GM12874 (cell line): ENCODE measurements around the gene GABBR2.

Experiments used
- TF ChIP-seq, protein P1 (sequence below): IDR thresholded peaks from 2 replicates; pipeline ENCODE4 v1.5.1; 2011; ENCODE audit warnings: low read depth, mild to moderate bottlenecking, control low read depth, low read length, moderate library complexity; ENCODE audit not compliant: insufficient read depth

Gene GABBR2

DNA sequence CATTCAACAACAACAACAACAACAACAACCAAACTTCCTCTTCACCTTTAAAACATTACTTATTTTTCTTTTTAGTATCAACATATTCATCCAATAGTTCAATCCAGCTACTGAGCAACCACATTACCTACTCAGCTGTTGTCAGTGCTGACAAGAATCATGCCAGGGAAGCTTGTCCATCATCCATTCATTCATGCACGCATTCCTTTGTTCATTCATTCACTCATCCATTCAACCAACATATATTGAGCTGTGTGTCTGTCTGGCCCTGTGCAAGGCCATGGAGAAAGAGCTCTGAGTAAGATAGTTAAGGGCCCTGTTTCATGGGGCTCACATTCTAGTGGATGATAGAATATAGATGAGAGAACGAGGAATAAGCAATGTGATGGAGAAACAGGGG, 373.1 kb downstream of the GABBR2 start:
- TF ChIP-seq, protein P1, sequence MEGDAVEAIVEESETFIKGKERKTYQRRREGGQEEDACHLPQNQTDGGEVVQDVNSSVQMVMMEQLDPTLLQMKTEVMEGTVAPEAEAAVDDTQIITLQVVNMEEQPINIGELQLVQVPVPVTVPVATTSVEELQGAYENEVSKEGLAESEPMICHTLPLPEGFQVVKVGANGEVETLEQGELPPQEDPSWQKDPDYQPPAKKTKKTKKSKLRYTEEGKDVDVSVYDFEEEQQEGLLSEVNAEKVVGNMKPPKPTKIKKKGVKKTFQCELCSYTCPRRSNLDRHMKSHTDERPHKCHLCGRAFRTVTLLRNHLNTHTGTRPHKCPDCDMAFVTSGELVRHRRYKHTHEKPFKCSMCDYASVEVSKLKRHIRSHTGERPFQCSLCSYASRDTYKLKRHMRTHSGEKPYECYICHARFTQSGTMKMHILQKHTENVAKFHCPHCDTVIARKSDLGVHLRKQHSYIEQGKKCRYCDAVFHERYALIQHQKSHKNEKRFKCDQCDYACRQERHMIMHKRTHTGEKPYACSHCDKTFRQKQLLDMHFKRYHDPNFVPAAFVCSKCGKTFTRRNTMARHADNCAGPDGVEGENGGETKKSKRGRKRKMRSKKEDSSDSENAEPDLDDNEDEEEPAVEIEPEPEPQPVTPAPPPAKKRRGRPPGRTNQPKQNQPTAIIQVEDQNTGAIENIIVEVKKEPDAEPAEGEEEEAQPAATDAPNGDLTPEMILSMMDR, result no peak

DNA sequence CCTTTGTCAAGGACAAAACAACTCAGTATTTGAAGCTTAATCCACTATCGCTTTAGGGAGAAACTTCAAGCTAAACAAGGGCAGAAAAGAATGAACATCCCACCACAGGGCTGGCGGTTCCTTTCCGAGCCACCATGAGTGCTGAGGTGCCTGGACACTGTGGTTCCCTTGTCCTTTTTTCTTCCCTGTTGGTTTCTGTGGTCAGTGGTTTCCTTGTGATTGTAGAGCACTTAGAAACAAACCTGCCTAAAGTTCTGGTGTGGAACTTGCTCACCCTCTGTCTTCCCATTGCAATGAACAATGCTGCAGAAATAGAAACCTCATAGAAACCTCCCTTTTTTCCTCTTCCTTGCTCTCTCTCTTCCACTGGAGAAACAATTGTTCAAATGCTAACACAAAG, 373.9 kb downstream of the GABBR2 start:
- TF ChIP-seq, protein P1, result no peak

DNA sequence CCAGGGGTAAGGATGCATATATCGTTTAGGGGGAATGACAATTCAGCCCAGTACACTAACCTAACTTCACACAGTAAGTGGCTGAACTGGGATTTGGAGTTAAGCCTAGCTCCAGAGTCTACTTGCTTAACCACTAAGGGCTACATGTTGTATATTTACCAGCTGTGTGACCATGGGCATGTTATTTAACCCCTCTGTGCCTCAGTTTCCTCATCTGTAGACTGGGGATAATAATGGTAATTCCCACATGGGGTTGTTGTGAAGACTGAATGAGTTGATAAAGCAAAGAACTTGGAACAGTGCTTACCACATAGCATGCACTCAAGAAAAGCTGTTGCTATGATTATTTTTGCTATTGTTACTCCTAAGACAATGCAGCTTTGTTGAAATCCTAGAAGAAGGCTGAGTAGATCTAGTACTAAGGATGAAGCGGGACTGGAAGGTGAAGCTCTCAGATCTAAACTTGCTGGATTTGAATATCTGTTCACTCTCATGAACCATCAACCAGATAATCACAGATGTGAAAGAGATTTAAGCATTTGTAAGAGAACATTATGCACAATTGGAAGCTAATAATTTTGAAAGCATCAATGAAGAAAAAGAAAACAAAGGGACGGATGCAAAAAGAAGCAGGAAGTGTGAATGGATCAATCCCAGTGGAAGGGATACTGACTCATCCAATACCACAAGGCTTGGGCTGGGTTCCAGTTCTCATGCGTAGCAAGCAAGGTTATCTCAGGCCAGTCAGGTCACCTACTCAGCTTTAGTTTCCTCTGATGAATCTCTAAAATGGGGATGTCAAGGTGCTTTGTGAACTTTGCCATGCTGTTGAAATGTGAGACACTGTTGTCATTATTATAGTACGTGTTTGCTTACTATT, 374.8 kb downstream of the GABBR2 start:
- TF ChIP-seq, protein P1, result no peak

DNA sequence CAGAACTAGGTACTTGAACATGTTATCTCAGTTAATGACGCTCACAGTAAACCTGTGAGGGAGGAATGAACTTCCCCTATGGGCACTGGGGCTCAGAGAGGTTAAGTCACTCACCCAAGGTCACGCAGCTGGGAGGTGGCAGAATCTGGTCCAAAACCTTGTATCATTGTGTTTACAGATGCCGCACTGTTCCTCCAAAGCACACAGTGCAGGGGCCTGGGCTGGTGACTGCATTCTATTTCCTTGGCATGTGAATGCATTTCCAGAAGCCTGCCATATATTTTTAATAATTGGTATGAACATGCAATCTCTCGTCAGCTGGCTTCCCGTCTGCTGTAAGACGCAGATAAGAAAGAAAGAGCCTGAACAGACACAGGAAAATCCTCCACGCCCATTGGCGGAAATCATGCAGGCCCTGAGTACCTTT, 376.3 kb downstream of the GABBR2 start:
- TF ChIP-seq, protein P1, result no peak

DNA sequence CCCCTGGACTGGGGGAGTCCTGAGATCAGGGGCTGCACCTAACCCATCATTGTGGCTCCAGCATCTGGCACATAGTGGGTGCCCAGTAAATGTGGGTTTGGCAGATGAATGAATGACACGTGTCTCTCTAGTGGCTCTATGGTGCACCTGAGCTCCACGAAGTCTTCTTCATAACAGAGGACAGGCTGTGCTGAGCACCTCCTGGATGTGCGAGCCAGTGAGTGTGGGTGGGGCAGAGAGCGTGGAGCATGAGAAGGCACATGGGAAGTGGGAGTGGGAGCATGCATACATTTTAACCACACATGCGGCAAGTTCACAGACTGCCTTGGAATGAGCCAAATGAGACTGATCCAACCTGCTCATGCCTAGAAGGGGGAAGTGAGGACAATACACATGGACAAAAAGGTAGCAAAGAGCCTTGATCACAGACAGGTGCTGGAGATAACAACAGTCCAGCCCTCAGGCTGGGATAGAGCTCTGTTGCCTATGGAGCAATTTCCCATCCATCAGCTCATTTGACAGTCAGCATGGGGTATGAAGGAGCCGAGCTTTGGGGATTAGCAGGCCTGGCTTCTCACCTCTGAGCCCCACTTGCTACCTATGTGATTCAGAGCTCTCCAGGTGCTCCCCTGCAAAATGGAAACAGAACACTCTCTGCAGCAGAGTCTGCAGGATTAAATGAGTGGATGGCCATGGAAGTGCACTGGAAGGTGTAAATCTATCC, 377.0 kb downstream of the GABBR2 start:
- TF ChIP-seq, protein P1, result no peak

DNA sequence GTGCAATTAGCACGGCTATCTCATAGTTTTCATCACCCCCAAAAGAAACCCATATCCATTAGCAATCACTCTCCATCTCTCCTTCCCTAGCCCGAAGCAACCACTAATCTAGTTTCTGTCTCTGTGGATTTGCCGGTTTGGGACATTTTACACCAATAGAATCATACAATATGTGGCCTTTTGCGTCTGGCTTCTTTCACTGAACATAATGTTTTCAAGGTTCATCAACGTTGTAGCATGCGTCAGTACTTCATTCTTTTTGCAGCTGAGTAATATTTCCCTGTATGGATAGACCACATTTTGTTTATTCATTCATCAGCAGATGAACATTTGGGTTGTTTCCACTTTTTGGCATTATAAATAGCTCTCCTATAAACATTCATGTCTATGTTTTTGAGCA, 377.9 kb downstream of the GABBR2 start:
- TF ChIP-seq, protein P1, result no peak

DNA sequence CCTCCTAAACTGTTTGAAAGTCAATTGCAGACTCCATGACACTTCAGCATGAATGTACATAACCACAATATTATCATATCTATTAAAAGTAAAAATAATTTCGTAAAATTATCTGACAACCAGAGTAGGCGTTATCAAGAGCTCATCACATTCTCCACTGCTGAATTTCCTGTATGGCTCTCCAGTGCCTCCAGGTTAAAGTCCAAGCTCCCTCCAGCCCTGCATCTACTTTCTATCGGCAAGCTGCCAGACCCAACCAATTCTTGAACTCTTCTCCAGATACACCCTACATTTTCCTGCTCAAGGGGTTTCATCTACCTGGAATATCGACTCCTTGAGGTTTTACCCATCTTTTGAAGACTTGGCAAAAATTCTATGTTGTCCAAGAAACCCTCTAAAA, 378.8 kb downstream of the GABBR2 start:
- TF ChIP-seq, protein P1, result no peak
